ENCODE measurements around the gene CEP70. TPM values are rescaled to one million over a fixed set of nuclear protein-coding genes. Genes with fewer than 3 reads are reported as not detected.
A peak's percentile ranks its signal among the peaks of the same experiment; 100 is the strongest.
"Not testable (repeated sequence)": the region's sequence is repeated elsewhere in the genome, so short reads cannot be mapped to it uniquely, and the experiment has no call there.

CEP70 gene
- total RNA-seq, 2 experiments from 2014 or later, result 9.3 to 11.4 TPM

DNA sequence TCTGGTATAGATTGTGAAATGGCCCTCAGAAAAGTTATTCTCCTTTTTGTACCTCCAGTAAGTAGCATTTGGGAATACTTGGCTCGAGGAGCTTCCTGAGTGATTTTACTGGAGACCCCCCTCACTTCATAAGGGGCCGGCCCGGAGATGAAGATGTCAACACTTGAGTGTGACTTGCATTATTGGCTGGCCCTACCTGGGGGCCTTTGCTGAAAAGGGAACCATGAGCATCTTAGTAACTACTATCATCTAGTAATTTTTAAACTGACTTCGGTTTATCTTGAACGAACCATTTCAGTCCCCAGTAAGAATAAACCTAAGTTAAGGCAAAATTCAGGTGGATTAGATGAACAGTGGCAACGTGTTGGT is 15.8 kb upstream of the CEP70 start:
- H3K9me3 Mint-ChIP-seq (ENCODE audit: low read depth), result no peaks in the 10 kb centered on the region
- H3K36me3 Mint-ChIP-seq (ENCODE audit: low read depth), result no peaks in the 10 kb centered on the region
- peaks cover 13% of the 10 kb centered on the region for H3K4me1 Mint-ChIP-seq
- ChIA-PET CTCF (interaction anchor here (1.4 to 4.4 kb wide), 2 partner anchors 15 to 306 kb away, joined by 3 to 24 read pairs; partner anchors contain the start of gene CEP70), POLR2A (interaction anchor here (0.6 to 1.2 kb wide), 2 partner anchors 8 to 16 kb away, joined by 3 read pairs; partner anchors contain the start of gene CEP70)
- no peaks in the 10 kb centered on the region for H3K27me3 Mint-ChIP-seq
- no peak for DNase-seq
- ATAC-seq, result no peak
- peak overlapping the region; percentile 95 for H3K27ac Mint-ChIP-seq
- intact Hi-C loops (cut with DNase I, micrococcal nuclease), result loop anchor here in 1 of 2 experiments (2.0 kb wide), 1 partner anchor 225 kb away; the partner anchor contains the start of gene PIK3CB
- H3K4me3 Mint-ChIP-seq, result peak overlapping the region; percentile 77

DNA sequence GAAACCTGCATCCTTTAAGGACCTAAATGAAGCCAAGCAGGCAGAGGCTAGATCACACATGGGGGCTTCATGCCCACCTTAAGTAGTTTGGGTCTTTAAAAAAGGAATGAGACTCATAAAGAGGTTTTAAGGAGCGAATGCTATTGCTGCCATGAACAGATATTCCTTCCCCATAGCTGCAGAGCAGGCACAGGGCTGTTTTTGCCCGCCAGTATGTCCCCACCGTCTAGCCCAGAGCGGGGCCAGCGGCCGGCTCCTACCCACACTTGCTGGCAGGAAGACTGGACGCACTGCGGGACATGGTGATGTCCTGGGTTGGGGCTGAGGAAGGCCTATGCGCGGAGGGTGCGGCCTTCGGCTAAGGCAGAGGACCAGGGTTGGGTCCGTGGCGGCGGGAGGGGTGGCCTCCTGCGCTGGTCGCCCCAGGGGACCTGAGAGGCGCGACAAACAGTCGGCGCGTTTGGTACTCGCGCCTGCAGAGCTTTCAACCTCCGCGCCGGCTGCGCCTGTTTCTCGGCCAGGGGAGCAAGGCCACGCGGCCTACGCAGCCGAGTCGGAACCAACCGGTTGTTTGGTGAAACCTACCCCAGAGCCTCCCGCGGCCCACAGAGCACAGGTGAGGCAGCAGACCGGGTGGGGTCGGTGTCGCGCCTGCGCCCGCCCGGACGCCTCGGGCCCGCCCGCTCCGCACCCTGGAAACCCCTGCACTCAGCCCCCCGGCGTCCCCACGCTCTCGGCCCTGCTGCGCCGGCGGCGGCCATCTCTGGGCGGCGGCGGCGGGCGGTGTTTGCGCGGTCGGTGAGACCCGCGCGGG is 14.5 kb upstream of the CEP70 start, which contains the start of gene FAIM:
Gene FAIM, plus strand, starts transcription at position 450 of the 814 bp plus-strand sequence. CDS start 10,956 bp downstream, outside the sequence.
- H3K4me1 Mint-ChIP-seq, result peaks cover 13% of the 10 kb centered on the region
- peak within 1 kb of the TSS; percentile 77 for H3K4me3 Mint-ChIP-seq
- H3K9me3 Mint-ChIP-seq (ENCODE audit: low read depth), result no peaks in the 10 kb centered on the region
- POLR2A ChIA-PET, result no interaction called here
- H3K27ac Mint-ChIP-seq, result peak within 1 kb of the TSS; percentile 95
- DNase-seq, result peak; percentile 79
- peak; percentile 74 for ATAC-seq
- H3K36me3 Mint-ChIP-seq (ENCODE audit: low read depth), result no peaks in the 10 kb centered on the region
- no peaks in the 10 kb centered on the region for H3K27me3 Mint-ChIP-seq
- CTCF ChIA-PET, result interaction anchor here (0.7 to 4.4 kb wide), 4 partner anchors 14 to 526 kb away, joined by 3 to 24 read pairs (median 3); partner anchors contain the start of gene CEP70
- intact Hi-C loops (cut with DNase I, micrococcal nuclease), result loop anchor here (1.0 to 2.0 kb wide), 2 partner anchors 14 to 226 kb away; partner anchors contain the start of genes CEP70 (in 2 of the 2) and PIK3CB (in 1 of the 2)

DNA sequence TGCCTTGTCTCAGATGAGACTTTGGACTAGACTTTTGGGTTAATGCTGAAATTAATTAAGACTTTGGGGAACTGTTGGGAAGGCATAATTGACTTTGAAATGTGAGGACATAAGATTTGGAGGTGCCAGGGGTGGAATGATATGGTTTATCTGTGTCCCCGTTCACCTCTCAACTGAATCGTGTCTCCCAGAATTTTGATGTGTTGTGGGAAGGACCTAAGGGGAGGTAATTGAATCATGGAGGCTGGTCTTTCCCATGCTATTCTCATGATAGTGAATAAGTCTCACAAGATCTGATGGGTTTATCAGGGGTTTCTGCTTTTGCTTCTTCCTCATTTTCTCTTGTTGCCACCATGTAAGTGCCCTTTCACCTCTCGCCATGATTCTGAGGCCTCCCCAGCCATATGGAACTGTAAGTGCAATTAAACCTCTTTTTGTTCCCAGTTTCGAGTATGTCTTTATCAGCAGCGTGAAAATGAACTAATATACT is 10.1 kb upstream of the CEP70 start:
- H3K9me3 Mint-ChIP-seq (ENCODE audit: low read depth); H3K27ac Mint-ChIP-seq; intact Hi-C loops (cut with DNase I, micrococcal nuclease); H3K4me1 Mint-ChIP-seq; H3K27me3 Mint-ChIP-seq; CTCF ChIA-PET; H3K36me3 Mint-ChIP-seq (ENCODE audit: low read depth); DNase-seq; H3K4me3 Mint-ChIP-seq; POLR2A ChIA-PET; ATAC-seq: not testable (repeated sequence)

DNA sequence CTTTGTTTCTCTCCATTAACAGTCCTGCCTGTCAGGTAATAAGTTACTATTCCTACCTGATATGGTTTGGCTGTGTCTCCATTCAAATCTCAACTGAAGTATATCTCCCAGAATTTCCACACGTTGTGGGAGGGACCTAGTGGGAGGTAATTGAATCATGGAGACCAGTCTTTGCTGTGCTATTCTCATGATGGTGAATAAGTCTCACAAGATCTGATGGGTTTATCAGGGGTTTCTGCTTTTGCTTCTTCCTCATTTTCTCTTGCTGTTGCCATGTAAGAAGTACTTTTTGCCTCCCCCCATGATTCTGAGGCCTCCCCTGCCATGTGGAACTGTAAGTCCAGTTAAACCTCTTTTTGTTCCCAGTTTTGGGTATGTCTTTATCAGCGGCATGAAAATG is 7.6 kb upstream of the CEP70 start:
- POLR2A ChIA-PET; ATAC-seq; H3K9me3 Mint-ChIP-seq (ENCODE audit: low read depth); DNase-seq; H3K4me3 Mint-ChIP-seq; intact Hi-C loops (cut with DNase I, micrococcal nuclease); CTCF ChIA-PET; H3K27me3 Mint-ChIP-seq; H3K4me1 Mint-ChIP-seq; H3K36me3 Mint-ChIP-seq (ENCODE audit: low read depth); H3K27ac Mint-ChIP-seq: not testable (repeated sequence)

DNA sequence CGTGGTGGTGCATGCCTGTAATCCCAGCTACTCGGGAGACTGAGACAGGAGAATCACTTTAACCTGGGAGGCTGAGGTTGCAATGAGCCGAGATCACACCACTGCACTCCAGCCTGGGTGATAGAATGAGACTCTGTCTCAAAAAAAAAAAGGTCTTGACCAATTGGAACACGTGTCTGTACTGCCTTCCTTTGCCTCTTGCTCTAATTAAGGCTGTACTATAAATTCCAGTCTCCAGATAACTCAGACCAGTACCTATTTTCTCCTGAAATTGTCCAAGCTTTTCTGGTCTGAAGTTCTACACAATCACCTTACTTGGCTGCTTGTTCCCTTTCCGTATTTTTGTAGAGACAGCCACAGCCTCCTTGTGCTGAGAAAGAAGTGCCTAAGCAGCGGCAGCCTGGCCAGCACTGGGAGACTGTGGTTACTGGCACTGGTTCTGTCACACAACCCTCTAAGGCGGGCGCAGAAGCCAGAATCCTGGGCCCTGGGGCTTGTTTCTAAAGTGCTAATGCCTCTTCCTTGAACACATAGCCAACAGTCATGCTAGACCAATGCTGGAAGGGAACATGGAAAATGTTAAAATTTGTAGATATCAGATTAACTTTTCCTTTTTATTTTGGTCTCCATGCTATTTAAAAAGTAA is 6.2 kb upstream of the CEP70 start:
- Mint-ChIP-seq H3K27me3 (no peaks in the 10 kb centered on the region), H3K36me3 (ENCODE audit: low read depth) (peaks cover 3% of the 10 kb centered on the region), H3K4me1 (no peaks in the 10 kb centered on the region), H3K9me3 (ENCODE audit: low read depth) (peaks cover 5% of the 10 kb centered on the region), H3K4me3 (no peak overlapping the region), H3K27ac (no peak overlapping the region)
- POLR2A ChIA-PET, result no interaction called here
- CTCF ChIA-PET, result interaction anchor here (0.7 kb wide), 1 partner anchor 105 kb away, joined by 5 read pairs; no protein-coding TSS in a partner anchor
- DNase-seq (no peak), ATAC-seq (no peak)
- intact Hi-C loops (cut with DNase I, micrococcal nuclease), result no loop called here

DNA sequence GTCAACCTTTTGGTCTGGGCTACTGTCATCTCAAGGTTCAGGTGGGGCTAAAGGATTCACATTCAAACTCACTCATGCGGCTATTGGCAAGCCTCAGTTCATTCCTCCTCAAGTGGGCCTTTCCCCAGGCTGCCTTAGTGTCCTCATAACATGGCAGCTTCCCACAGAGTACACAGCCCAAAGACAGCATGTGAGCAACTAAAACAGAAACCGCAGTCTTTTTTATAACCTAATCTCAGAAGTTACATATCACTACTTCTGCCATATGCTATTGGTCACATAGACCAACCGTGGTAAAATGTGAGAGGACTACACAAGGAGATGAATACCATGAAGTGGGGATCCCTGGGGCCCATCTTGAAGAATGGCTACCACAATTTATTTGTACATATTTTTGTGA is 4.5 kb upstream of the CEP70 start:
- Mint-ChIP-seq H3K36me3 (ENCODE audit: low read depth) (peaks cover 3% of the 10 kb centered on the region), H3K4me1 (peaks cover 2% of the 10 kb centered on the region), H3K27ac (no peak overlapping the region), H3K4me3 (no peak overlapping the region), H3K9me3 (ENCODE audit: low read depth) (peaks cover 5% of the 10 kb centered on the region), H3K27me3 (no peaks in the 10 kb centered on the region)
- ATAC-seq, result no peak
- intact Hi-C loops (cut with DNase I, micrococcal nuclease), result loop anchor here in 1 of 2 experiments (10.0 kb wide), 1 partner anchor 414 kb away; the partner anchor contains the start of gene ARMC8
- POLR2A ChIA-PET, result no interaction called here
- CTCF ChIA-PET, result interaction anchor here (1.4 to 1.7 kb wide), 2 partner anchors 12 to 317 kb away, joined by 5 to 10 read pairs; no protein-coding TSS in a partner anchor
- DNase-seq, result no peak

DNA sequence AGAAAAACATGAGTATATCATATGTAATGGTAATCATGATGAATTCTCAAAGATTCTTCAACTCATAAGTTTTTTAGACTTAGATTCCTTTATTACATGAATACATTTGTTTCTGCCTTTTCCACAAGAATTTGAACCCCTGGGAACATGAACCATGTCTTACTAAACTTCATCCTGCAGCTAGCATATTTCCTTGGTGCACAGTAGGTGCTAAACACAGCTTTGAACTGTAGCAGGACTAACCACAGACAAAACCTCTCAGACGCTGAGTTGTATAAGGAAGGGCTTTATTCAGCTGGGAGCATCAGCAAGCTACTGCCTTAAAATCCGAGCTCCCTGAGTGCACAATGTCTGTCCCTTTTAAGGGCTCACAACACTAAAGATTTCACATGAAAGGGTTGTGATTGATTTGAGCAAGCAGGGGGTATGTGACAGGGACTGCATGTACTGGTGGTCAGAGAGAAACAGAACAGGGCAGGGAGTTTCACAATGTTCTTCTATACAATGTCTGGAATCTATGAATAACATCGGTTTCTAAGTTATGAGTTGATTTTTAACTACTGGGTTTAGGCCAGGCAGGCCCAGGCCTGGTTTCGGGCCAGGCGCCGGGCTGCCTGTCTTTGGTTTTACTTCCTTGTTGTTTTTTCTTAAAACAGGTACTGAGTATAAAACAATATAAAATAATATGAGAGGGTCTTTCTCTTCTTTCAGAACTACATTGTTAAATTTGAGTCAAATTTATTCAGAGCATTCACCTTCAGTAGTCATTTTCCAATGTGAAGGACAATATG is 3.3 kb upstream of the CEP70 start:
- H3K27me3 Mint-ChIP-seq; DNase-seq; H3K9me3 Mint-ChIP-seq (ENCODE audit: low read depth); H3K4me1 Mint-ChIP-seq; ATAC-seq; H3K27ac Mint-ChIP-seq; POLR2A ChIA-PET; H3K36me3 Mint-ChIP-seq (ENCODE audit: low read depth); H3K4me3 Mint-ChIP-seq: not testable (repeated sequence)
- CTCF ChIA-PET, result interaction anchor here (1.4 to 1.7 kb wide), 2 partner anchors 10 to 318 kb away, joined by 5 to 10 read pairs; no protein-coding TSS in a partner anchor
- intact Hi-C loops (cut with DNase I, micrococcal nuclease), result loop anchor here in 1 of 2 experiments (10.0 kb wide), 1 partner anchor 413 kb away; the partner anchor contains the start of gene ARMC8

DNA sequence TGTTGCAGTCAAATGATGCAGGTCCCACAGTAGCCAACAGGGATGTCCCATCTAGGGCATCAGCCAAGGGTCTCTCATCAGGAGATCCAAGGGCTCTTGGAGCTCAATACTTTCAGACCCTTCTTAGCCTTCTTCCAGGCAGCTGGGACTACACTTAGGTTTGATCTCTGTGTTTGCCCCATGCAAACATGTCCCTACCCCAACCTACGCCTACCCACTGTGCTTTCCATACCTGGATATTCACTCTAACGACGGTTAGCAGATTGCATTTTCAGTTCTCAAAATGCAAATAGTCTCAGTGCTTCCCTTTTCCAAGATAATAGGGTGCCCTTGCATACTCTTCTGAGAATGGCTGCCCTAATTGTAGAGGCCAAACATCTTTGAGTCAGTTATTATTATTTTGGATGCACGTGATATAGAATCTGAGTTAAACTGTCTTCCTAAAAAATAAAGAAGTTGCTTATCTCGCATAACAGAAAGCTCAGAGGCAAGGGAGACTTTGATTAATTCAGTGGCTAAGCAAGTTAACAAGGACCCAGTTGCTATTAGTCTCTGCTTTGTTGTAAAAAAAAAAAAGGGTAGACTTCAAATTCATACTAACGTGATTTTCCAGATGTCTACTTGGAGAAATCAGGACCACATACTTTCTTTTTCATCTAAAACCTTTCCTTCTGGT is 1.0 kb upstream of the CEP70 start:
- ChIA-PET CTCF (interaction anchor here (0.6 to 5.8 kb wide), 24 partner anchors 10 to 366 kb away, joined by 3 to 75 read pairs (median 4); partner anchors contain the start of gene FAIM), POLR2A (interaction anchor here (0.6 to 1.7 kb wide), 2 partner anchors 166 to 320 kb away, joined by 3 to 7 read pairs; no protein-coding TSS in a partner anchor)
- peak overlapping the region; percentile 82 for H3K4me3 Mint-ChIP-seq
- H3K4me1 Mint-ChIP-seq, result peaks cover 8% of the 10 kb centered on the region
- no peaks in the 10 kb centered on the region for H3K27me3 Mint-ChIP-seq
- H3K36me3 Mint-ChIP-seq (ENCODE audit: low read depth), result no peaks in the 10 kb centered on the region
- peaks cover 2% of the 10 kb centered on the region for H3K9me3 Mint-ChIP-seq (ENCODE audit: low read depth)
- DNase-seq, result no peak
- intact Hi-C loops (cut with DNase I, micrococcal nuclease), result loop anchor here (1.0 to 10.0 kb wide), 17 partner anchors 13 to 794 kb away; partner anchors contain the start of genes ARMC8 (in 2 of the 2), FAIM (in 2 of the 2), PIK3CB (in 2 of the 2) and COPB2 (in 1 of the 2)
- ATAC-seq, result no peak
- H3K27ac Mint-ChIP-seq, result peak overlapping the region; percentile 91

DNA sequence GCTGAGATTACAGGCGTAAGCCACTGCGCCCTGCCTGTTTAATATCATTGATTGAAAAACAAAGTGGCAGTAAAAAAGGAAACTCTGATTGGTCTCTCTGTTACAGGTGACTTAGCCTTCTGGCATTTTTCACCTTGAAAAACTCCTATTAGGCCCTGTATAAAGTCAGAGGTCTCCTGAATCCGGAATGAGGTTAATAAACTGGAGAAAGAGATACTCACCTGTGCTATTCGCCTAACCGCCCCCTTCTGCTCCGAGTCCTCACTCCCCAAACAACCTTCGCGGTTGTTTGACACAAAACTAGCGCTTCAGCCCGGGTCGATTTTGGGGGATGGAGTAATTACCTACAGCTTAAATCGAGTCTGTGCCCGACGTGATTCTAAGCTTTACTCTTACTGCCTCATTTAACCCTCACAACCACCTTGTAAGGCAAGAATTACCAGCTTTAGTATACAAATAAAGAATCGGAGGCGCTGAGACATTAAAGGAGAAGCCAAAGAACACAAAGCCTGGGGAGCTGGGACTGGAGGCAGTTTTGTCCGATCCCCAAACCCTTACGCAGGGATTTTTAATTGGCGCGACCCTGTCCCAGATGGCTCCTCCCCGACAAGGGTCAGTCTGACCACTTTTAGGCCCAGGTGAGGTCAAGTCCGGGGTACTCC is 441 bp downstream of the CEP70 start:
- Mint-ChIP-seq H3K4me1 (peaks cover 8% of the 10 kb centered on the region), H3K4me3 (peak overlapping the region; percentile 82), H3K9me3 (ENCODE audit: low read depth) (peaks cover 2% of the 10 kb centered on the region), H3K27me3 (no peaks in the 10 kb centered on the region), H3K36me3 (ENCODE audit: low read depth) (no peaks in the 10 kb centered on the region), H3K27ac (peak overlapping the region; percentile 91)
- intact Hi-C loops (cut with DNase I, micrococcal nuclease), result loop anchor here (1.0 to 10.0 kb wide), 17 partner anchors 15 to 796 kb away; partner anchors contain the start of genes ARMC8 (in 2 of the 2), FAIM (in 2 of the 2), PIK3CB (in 2 of the 2) and COPB2 (in 1 of the 2)
- POLR2A ChIA-PET, result interaction anchor here (1.0 to 1.7 kb wide), 4 partner anchors 16 to 1732 kb away, joined by 3 to 10 read pairs (median 5); partner anchors contain the start of gene NCK1
- CTCF ChIA-PET, result interaction anchor here (0.6 to 5.8 kb wide), 22 partner anchors 8 to 711 kb away, joined by 3 to 75 read pairs (median 5); partner anchors contain the start of gene FAIM
- ATAC-seq (no peak), DNase-seq (peak; percentile 23)

Measured in activated CD4-positive, alpha-beta T cell treated with anti-CD3 and anti-CD28 coated beads for 36 hours (primary cell).